NCI-H128 (cell line): ENCODE data around the gene IL17C.
A peak's percentile ranks its signal among the peaks of the same experiment; 100 is the strongest.
"Not testable (repeated sequence)": the region's sequence is repeated elsewhere in the genome, so short reads cannot be mapped to it uniquely, and the experiment has no call there.

Experiments
- DNase-seq: peaks from one replicate; lab custom pipeline; 2025; ENCODE audit not compliant: unreplicated experiment; lab: John Stamatoyannopoulos, UW

IL17C gene

GRCh38 chr16:88609426-88609825 is 28.9 kb upstream of the IL17C start:
- DNase-seq = not testable (repeated sequence)

DNA sequence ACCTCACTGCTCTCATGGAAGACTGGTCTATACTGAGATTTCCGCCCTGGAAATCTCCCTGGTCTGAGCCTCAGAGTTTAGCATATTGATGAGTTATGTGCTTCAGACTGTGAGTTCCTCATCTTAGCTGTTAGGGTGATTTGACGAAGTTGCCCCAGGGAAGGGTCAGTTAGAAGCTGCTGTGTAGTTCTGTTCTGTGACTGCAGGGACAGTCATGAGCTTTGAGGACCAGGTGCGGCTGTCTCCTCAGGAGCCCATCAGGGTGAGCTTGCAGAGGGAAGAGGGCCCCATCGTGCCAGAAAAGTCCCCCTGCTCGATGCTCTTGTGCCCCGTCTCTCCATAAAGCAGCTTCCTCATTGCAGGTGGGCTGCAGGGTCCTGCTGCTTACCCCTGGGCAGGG is 28.3 kb upstream of the IL17C start:
- no peak for DNase-seq

- DNase-seq = no peak
These were observed 27.2 kb upstream of the IL17C start for GRCh38 chr16:88610909-88611812.

GRCh38 chr16:88613293-88613692 is 25.1 kb upstream of the IL17C start:
- DNase-seq = no peak

GRCh38 chr16:88613911-88614817 is 24.2 kb upstream of the IL17C start:
- no peak for DNase-seq

GRCh38 chr16:88614818-88615580 is 23.4 kb upstream of the IL17C start:
- DNase-seq = no peak

- DNase-seq = no peak
These were observed 22.1 kb upstream of the IL17C start for GRCh38 chr16:88616320-88616719.

DNA sequence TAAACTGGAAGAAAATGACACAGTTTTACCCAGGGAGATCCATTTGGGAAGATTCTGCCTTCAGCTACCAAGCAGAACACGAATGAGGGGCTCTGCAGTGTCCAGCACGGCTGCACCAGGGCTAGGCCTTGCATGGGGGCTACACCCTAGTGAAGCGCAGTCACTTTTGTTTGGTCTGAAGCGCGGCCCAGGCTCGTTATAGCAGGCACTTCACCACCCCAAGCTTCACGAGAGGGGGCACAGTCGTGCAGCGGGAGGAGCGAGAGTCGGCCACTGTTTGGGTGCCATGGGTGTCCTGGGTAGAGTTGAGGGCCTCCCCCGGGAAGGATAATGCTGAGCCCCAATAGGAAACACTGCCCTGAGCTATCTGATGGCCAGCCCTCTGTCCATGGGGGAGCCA is 21.6 kb upstream of the IL17C start:
- no peak for DNase-seq

GRCh38 chr16:88617268-88618031 is 20.9 kb upstream of the IL17C start:
- DNase-seq = peak; percentile 40

- no peak for DNase-seq
These were observed 20.0 kb upstream of the IL17C start for GRCh38 chr16:88618182-88618955.

- DNase-seq = no peak
These were observed 19.3 kb upstream of the IL17C start for GRCh38 chr16:88618956-88619667.

- no peak for DNase-seq
These were observed 18.2 kb upstream of the IL17C start for GRCh38 chr16:88619859-88620815.

DNA sequence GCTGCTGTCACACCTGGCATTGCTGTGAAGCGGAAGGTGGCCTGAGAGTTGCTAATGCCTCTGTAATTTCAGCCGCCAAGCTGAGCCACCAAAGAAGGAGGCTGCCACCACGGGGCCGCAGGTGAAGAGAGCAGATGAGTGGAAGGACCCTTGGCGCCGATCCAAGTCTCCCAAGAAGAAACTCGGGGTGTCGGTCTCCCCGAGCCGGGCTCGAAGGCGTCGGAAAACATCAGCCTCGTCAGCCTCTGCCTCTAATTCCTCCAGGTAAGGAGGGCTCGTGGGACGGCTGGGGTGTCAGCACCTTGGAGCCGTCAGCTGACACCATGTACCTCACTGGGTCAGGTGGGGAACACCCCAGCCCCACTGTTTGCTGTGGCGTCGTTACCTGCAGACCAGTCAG is 16.2 kb upstream of the IL17C start:
- DNase-seq = no peak

DNA sequence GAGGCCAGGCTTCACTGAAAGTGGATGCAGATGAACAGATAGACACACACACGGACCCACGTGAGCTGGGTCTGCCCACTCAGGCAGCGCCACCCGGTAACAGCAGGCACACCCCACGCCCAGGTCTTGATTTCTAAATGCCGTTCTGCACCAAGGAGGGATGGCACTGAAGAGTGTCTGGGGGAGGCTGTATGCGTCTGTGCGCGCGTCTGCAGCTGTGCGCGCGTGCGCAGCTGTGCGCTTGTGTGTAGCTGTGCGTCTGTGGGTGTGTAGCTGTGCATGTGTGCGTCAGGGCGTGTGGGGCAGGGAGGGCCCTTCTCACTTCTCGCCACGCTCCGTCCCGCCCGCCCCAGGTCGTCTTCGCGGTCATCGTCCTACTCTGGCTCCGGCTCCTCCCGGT is 15.5 kb upstream of the IL17C start:
- no peak for DNase-seq

GRCh38 chr16:88623858-88624257 is 14.5 kb upstream of the IL17C start:
- no peak for DNase-seq

DNA sequence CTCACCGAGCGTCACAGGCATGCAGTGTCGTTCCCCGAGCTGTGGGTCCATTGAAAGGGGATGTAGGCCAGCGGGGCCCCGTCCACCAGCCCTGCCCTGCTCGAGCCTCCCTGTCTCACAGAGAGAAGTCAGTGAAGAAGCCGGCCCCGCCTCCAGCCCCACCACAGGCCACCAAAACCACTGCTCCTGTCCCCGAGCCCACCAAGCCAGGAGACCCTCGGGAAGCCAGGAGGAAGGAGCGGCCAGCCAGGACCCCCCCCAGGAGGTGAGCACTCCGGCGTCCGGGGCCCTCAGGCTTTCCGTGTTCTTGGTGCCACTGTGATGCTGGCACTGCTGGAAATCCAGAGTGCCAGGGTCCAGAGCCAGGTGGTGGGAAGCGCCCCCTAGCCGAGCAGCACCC is 13.9 kb upstream of the IL17C start:
- DNase-seq = no peak

DNA sequence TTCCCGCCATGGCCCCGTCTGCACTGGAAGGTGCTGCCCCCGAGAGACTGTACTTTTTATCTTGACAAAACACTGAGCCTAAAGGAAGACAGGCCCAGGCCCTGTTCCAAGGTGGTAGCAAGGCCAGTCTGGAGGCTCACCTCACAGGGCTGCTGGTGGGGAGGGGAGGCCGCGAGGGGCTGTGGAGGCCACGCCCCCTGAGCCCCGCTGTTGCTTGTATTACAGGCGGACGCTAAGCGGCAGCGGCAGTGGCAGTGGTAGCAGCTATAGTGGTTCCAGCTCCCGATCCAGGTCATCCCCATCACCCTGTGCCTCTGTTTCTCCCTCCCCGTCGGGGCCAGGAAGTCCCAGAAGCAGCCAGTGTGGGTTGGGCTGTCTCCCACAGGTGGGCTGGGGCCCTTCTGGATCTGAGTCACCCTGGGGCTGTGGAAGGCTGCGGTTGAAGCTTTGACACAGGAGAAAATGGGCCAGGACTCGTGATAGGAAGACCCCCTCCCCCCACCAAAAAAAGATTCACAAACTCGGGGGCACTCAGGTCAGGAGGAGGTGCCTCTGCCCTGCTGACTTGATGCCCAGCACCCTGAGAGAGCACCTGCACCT is 13.3 kb upstream of the IL17C start:
- DNase-seq = no peak

DNA sequence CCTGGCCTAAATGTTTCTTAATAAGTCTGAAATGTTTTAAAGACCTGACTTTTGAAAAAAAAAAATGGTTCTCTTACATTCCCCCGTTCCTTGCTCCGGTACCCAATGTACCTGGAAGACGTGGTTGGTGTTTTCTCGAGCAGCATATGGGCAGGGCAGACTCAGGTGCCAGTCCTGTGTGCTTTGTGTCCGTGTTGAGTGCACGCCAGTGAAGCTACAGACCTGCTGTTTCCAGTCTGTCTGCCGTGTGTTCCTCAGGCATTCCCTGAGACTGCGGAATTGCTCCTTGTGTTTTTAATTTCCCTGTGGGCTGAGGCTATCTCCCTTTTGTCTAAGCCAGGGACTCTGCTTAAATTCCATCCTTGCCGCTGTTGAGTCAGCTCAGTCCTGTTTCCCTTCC is 11.7 kb upstream of the IL17C start:
- no peak for DNase-seq
